ENCODE measurements around the gene ZDHHC6. TPM values are rescaled to one million over a fixed set of nuclear protein-coding genes. Genes with fewer than 3 reads are reported as not detected.

ZDHHC6 gene
- total and polyA plus RNA-seq, 4 donors: 25.8 to 38.3 (median 30.1) TPM

DNA sequence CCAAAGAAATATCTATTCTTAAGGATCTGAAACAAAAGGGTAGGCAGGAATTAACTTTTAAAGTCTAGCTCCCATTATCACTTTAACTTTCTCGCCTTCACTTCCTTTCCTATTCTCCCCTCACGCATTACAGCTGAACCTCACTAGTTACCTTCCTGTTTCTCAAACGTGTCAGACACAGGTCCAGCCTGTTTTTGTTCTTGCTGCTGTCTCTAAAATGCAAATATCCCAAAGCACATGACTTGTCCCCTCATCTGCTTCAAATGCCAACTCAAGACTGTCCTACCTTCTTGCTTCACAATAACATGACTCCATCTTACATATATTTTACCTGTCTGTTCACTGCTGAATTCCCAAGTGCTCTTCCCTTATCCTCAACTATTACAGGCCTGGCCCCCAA, 17.6 kb downstream of the ZDHHC6 start:
- no peak overlapping the region for H3K9ac ChIP-seq (ENCODE audit: insufficient read depth in 1 of 2, low read length in 2 of 2)

DNA sequence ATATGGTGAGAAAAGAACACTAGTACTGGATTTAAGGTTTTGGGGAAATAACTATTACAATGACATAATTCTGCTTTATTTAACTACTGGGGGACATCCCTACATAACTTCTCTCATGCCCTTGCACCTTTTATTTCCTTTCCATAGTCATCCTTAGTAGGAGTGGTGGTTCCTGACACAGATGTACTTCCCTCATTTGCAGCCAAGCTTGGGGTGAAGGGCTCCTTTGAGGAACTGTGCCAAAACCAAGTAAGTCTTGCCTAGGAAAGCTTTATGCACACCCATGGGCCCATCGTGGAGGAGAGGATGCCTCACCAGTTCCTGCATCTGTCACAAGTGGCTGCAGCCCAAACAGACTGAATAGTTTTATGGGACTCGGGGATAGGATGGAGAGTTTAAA, 20.6 kb downstream of the ZDHHC6 start:
- ATAC-seq (ENCODE audit: insufficient read depth, low FRiP score) (no peak), DNase-seq (no peak)
- Histone ChIP-seq H3K27me3 (ENCODE audit: control insufficient read depth in 3 of 3, insufficient read depth in 3 of 3, low read length in 2 of 3) (no peaks in the 10 kb centered on the region), H3K27ac (ENCODE audit: low read depth in 1 of 2, low read length in 1 of 2) (no peak overlapping the region), H3K9ac (ENCODE audit: insufficient read depth in 1 of 2, low read length in 2 of 2) (no peak overlapping the region), H3K4me1 (ENCODE audit: control insufficient read depth in 5 of 5, insufficient read depth in 5 of 5, low read length in 5 of 5) (no peaks in the 10 kb centered on the region), H3K9me3 (ENCODE audit: control insufficient read depth in 4 of 4, insufficient read depth in 3 of 4, low read length in 3 of 4) (no peaks in the 10 kb centered on the region), H3K4me3 (no peak overlapping the region), H3K36me3 (ENCODE audit: control insufficient read depth in 4 of 4, insufficient read depth in 4 of 4, low read length in 4 of 4) (peaks cover 5 to 41% (median 15%) of the 10 kb centered on the region in 4 donors)
- TF ChIP-seq, protein P1, sequence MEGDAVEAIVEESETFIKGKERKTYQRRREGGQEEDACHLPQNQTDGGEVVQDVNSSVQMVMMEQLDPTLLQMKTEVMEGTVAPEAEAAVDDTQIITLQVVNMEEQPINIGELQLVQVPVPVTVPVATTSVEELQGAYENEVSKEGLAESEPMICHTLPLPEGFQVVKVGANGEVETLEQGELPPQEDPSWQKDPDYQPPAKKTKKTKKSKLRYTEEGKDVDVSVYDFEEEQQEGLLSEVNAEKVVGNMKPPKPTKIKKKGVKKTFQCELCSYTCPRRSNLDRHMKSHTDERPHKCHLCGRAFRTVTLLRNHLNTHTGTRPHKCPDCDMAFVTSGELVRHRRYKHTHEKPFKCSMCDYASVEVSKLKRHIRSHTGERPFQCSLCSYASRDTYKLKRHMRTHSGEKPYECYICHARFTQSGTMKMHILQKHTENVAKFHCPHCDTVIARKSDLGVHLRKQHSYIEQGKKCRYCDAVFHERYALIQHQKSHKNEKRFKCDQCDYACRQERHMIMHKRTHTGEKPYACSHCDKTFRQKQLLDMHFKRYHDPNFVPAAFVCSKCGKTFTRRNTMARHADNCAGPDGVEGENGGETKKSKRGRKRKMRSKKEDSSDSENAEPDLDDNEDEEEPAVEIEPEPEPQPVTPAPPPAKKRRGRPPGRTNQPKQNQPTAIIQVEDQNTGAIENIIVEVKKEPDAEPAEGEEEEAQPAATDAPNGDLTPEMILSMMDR (IDR thresholded peaks at IDR 0.05; ENCODE audit: control extremely low read depth, extremely low read depth): no peak
- WGBS, 2 donors: 62 to 65% methylated on average over 2 of the region's 2 CpGs

More for the DNA sequence above, 17.6 kb downstream of the ZDHHC6 start:
- no peak overlapping the region for H3K27ac ChIP-seq (ENCODE audit: low read depth in 1 of 2, low read length in 1 of 2)
- H3K4me1 ChIP-seq (ENCODE audit: control insufficient read depth in 5 of 5, insufficient read depth in 5 of 5, low read length in 5 of 5): no peaks in the 10 kb centered on the region
- H3K4me3 ChIP-seq: no peak overlapping the region
- TF ChIP-seq, protein P1 (IDR thresholded peaks at IDR 0.05; ENCODE audit: control extremely low read depth, extremely low read depth): no peak
- H3K9me3 ChIP-seq (ENCODE audit: control insufficient read depth in 4 of 4, insufficient read depth in 3 of 4, low read length in 3 of 4): no peaks in the 10 kb centered on the region
- H3K36me3 ChIP-seq (ENCODE audit: control insufficient read depth in 4 of 4, insufficient read depth in 4 of 4, low read length in 4 of 4): peaks cover 14 to 31% (median 26%) of the 10 kb centered on the region in 4 donors
- ATAC-seq (ENCODE audit: insufficient read depth, low FRiP score) (no peak), DNase-seq (no peak)
- no peaks in the 10 kb centered on the region for H3K27me3 ChIP-seq (ENCODE audit: control insufficient read depth in 3 of 3, insufficient read depth in 3 of 3, low read length in 2 of 3)
- WGBS, 2 donors: 62 to 65% methylated on average over 3 of the region's 3 CpGs

DNA sequence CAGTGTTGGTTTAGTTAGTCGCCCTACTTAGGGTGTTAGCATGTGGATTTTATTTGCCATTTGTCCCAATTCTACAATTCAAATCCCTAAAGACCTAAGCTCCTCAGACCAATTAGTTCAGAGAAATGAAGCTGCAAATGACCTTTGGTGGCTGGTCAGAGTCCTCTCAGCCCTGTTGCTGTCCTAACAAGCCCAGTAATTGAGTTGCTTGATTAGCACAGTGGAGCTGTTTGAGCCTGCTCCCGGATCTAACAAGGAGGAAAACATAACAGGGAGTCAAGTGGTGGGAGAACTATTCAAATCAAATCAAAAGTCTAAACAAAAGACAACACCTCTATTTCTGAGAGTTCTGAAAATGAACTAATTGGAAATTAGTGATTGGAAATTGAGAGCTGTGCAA, 22.1 kb downstream of the ZDHHC6 start:
- no peaks in the 10 kb centered on the region for H3K4me1 ChIP-seq (ENCODE audit: control insufficient read depth in 5 of 5, insufficient read depth in 5 of 5, low read length in 5 of 5)
- WGBS, 2 donors: 78 to 93% methylated on average over 2 of the region's 2 CpGs
- H3K27ac ChIP-seq (ENCODE audit: low read depth in 1 of 2, low read length in 1 of 2): no peak overlapping the region
- no peak overlapping the region for H3K4me3 ChIP-seq
- H3K36me3 ChIP-seq (ENCODE audit: control insufficient read depth in 4 of 4, insufficient read depth in 4 of 4, low read length in 4 of 4): peaks cover 0 to 40% (median 8%) of the 10 kb centered on the region in 4 donors
- DNase-seq: no peak
- no peak for ATAC-seq (ENCODE audit: insufficient read depth, low FRiP score)
- no peaks in the 10 kb centered on the region for H3K9me3 ChIP-seq (ENCODE audit: control insufficient read depth in 4 of 4, insufficient read depth in 3 of 4, low read length in 3 of 4)
- H3K9ac ChIP-seq (ENCODE audit: insufficient read depth in 1 of 2, low read length in 2 of 2): no peak overlapping the region
- TF ChIP-seq, protein P1 (IDR thresholded peaks at IDR 0.05; ENCODE audit: control extremely low read depth, extremely low read depth): no peak
- H3K27me3 ChIP-seq (ENCODE audit: control insufficient read depth in 3 of 3, insufficient read depth in 3 of 3, low read length in 2 of 3): no peaks in the 10 kb centered on the region

DNA sequence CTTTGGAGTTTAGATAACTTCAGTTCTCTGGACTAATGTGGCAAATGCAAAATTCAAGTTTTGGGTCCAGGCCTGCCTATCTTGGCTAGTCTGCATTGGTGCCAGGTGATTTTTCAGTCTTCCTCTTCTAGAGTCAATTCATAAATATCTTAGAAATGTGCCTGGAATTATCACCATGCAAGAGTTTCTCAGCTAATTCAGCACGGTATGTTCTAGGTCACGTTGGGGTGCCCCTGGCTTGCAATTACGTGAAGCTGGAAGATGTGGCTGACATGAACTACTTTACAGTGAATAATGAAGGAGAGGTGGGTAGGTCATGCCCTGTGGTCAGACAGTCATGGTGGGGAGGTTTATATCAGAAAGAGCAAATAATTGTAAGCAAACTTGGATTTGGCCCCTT, 25.0 kb downstream of the ZDHHC6 start:
- H3K4me3 ChIP-seq: no peak overlapping the region
- H3K4me1 ChIP-seq (ENCODE audit: control insufficient read depth in 5 of 5, insufficient read depth in 5 of 5, low read length in 5 of 5): no peaks in the 10 kb centered on the region
- WGBS, 2 donors: 91 to 96% methylated on average over 3 of the region's 3 CpGs
- no peak for DNase-seq
- no peak for ATAC-seq (ENCODE audit: insufficient read depth, low FRiP score)
- H3K27me3 ChIP-seq (ENCODE audit: control insufficient read depth in 3 of 3, insufficient read depth in 3 of 3, low read length in 2 of 3): no peaks in the 10 kb centered on the region
- TF ChIP-seq, protein P1 (IDR thresholded peaks at IDR 0.05; ENCODE audit: control extremely low read depth, extremely low read depth): no peak
- H3K9ac ChIP-seq (ENCODE audit: insufficient read depth in 1 of 2, low read length in 2 of 2): no peak overlapping the region
- H3K27ac ChIP-seq (ENCODE audit: low read depth in 1 of 2, low read length in 1 of 2): no peak overlapping the region
- H3K36me3 ChIP-seq (ENCODE audit: control insufficient read depth in 4 of 4, insufficient read depth in 4 of 4, low read length in 4 of 4): peaks cover 0 to 32% (median 2%) of the 10 kb centered on the region in 4 donors
- H3K9me3 ChIP-seq (ENCODE audit: control insufficient read depth in 4 of 4, insufficient read depth in 3 of 4, low read length in 3 of 4): no peaks in the 10 kb centered on the region
